ENCODE results near the gene ADGRF5.
"Not testable (repeated sequence)": the region's sequence is repeated elsewhere in the genome, so short reads cannot be mapped to it uniquely, and the experiment has no call there.

Gene ADGRF5

DNA sequence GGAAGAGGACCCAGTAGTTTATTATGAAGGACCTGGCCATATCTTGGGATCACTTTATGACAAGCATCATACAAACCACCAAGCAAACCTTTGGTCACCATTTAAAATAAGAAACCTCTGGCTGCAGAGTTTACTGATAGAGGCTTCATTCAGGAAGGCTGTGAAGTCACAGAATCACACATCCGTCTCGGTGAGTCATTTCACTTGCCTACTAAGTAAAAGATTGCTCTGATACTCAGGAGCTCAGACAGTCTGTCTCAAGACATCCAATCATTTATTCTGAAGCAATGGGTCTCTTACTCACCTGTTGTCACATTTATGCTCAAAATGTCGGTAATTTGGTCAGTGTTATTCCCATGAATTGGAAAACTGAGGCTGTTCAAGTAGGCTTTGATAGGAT is 33.7 kb downstream of the ADGRF5 start:
- Histone ChIP-seq H3K9ac (ENCODE audit: low read length) (no peak overlapping the region), H3K27me3 (ENCODE audit: control insufficient read depth in 1 of 2, insufficient read depth in 2 of 2, low read length in 2 of 2) (no peaks in the 10 kb centered on the region), H3K27ac (ENCODE audit: low read depth, low read length) (no peak overlapping the region), H3K4me3 (ENCODE audit: low read depth in 1 of 2, low read length in 2 of 2) (no peak overlapping the region), H3K9me3 (ENCODE audit: low read length) (no peaks in the 10 kb centered on the region), H3K4me1 (ENCODE audit: insufficient read depth, low read length) (peaks cover 8% of the 10 kb centered on the region), H3K36me3 (ENCODE audit: insufficient read depth, low read length) (no peaks in the 10 kb centered on the region)

DNA sequence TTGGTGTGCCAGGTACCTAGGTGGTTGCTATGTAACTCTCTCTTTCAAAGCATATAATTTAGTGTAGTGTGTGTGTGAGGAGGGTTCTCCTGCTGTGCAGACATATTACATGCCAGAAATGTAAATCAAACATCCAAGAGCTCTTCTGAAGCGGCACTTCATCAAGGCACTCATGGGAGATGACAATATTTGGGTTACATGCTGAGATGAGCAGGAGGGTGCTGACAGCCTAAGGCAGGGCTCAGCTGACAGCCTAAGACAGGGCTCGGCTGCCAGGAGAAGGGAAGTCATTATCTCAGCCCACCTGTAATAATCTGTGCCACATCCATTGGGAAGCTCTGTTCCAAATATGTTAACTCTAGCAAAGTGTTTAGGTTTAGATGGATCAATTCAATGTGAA is 39.1 kb downstream of the ADGRF5 start:
- Histone ChIP-seq H3K9ac (ENCODE audit: low read length) (no peak overlapping the region), H3K4me1 (ENCODE audit: insufficient read depth, low read length) (no peaks in the 10 kb centered on the region), H3K9me3 (ENCODE audit: low read length) (no peaks in the 10 kb centered on the region), H3K4me3 (ENCODE audit: low read depth in 1 of 2, low read length in 2 of 2) (no peak overlapping the region), H3K36me3 (ENCODE audit: insufficient read depth, low read length) (no peaks in the 10 kb centered on the region), H3K27ac (ENCODE audit: low read depth, low read length) (no peak overlapping the region), H3K27me3 (ENCODE audit: control insufficient read depth in 1 of 2, insufficient read depth in 2 of 2, low read length in 2 of 2) (no peaks in the 10 kb centered on the region)

DNA sequence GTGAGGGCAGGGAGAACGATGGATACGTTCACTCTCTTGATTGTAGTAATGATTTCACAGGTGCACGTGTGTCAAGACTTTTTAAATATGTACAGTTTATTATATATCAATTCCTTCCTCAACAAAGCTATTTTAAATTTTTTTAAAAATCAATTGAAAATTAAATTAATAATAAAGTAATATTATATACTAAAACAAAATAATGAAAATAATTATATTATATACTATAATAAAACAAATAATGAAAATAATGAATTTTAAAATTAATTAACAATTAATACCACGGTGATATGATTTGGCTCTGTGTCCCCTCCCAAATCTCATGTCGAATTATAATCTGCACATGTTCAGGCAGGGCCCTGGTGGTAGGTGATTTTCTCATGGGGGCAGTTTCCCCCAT is 42.7 kb downstream of the ADGRF5 start:
- Histone ChIP-seq H3K4me1 (ENCODE audit: insufficient read depth, low read length) (no peaks in the 10 kb centered on the region), H3K9me3 (ENCODE audit: low read length) (no peaks in the 10 kb centered on the region), H3K9ac (ENCODE audit: low read length) (no peak overlapping the region), H3K36me3 (ENCODE audit: insufficient read depth, low read length) (no peaks in the 10 kb centered on the region), H3K4me3 (ENCODE audit: low read depth in 1 of 2, low read length in 2 of 2) (no peak overlapping the region), H3K27ac (ENCODE audit: low read depth, low read length) (no peak overlapping the region), H3K27me3 (ENCODE audit: control insufficient read depth in 1 of 2, insufficient read depth in 2 of 2, low read length in 2 of 2) (no peaks in the 10 kb centered on the region)

DNA sequence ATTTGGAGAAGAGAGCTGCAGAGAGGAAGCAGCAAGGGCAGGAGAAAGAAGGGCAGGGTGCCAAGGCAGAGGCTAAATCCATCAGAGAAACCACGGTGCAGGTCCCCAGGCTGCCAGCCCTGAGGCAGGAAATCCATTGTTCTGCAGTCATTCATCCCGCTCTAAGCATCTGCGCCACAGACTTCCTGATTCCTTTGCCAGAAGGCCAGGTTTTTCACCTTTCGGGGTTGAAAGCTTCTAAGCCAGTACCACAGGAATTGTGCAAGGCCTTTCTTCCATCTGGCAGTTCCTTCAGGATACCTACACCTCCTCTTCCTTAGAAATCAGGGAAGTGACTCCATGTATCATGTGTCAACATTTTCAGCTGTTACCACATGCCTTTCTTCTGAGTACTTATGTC is 45.6 kb downstream of the ADGRF5 start:
- Histone ChIP-seq H3K9ac (ENCODE audit: low read length) (no peak overlapping the region), H3K27ac (ENCODE audit: low read depth, low read length) (no peak overlapping the region), H3K9me3 (ENCODE audit: low read length) (no peaks in the 10 kb centered on the region), H3K27me3 (ENCODE audit: control insufficient read depth in 1 of 2, insufficient read depth in 2 of 2, low read length in 2 of 2) (no peaks in the 10 kb centered on the region), H3K4me3 (ENCODE audit: low read depth in 1 of 2, low read length in 2 of 2) (no peak overlapping the region), H3K36me3 (ENCODE audit: insufficient read depth, low read length) (no peaks in the 10 kb centered on the region), H3K4me1 (ENCODE audit: insufficient read depth, low read length) (no peaks in the 10 kb centered on the region)

DNA sequence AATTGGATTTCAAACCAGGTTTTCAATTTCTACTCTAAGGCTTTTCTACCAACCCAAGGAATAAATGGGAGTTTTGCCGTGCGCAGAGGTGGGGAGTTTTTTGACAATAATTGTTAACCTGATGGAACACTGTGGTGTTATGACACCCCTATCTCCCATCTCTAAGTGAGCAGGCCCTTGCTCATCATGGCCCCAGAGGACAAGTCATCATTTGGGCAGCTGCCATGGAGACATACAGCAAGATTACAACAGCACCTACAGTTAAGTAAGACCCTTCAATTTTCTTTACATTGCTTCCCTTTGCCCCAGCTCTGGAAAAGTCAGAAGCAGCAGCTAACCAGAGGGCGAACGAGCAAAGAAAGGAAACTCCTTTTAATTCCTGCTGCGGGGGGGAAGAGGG is 54.3 kb downstream of the ADGRF5 start:
- Histone ChIP-seq H3K27me3 (ENCODE audit: control insufficient read depth in 1 of 2, insufficient read depth in 2 of 2, low read length in 2 of 2) (no peaks in the 10 kb centered on the region), H3K4me3 (ENCODE audit: low read depth in 1 of 2, low read length in 2 of 2) (no peak overlapping the region), H3K9me3 (ENCODE audit: low read length) (no peaks in the 10 kb centered on the region), H3K4me1 (ENCODE audit: insufficient read depth, low read length) (no peaks in the 10 kb centered on the region), H3K27ac (ENCODE audit: low read depth, low read length) (no peak overlapping the region), H3K9ac (ENCODE audit: low read length) (no peak overlapping the region), H3K36me3 (ENCODE audit: insufficient read depth, low read length) (no peaks in the 10 kb centered on the region)

DNA sequence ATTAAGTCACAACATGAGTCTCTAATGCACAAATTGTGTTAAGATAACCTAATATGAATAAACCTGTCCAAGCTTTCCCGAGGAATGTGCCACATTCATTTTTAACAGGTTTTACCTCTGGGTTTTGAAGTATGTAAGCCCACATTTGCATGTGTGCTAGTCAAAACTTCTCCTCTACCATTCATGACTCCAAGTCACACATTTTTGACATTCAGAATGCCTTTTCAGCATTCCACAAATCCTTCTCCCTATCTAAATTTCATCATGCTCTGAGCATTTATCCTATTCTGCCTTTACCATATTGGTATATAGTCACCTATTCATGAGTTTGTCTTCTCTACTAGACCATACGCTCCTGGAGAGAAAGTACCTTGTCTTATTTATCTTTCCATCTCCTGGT is 56.5 kb downstream of the ADGRF5 start:
- H3K4me3 ChIP-seq (ENCODE audit: low read depth in 1 of 2, low read length in 2 of 2), result no peak overlapping the region
- H3K36me3 ChIP-seq (ENCODE audit: insufficient read depth, low read length), result no peaks in the 10 kb centered on the region
- no peak overlapping the region for H3K27ac ChIP-seq (ENCODE audit: low read depth, low read length)
- no peak overlapping the region for H3K9ac ChIP-seq (ENCODE audit: low read length)
- H3K9me3 ChIP-seq (ENCODE audit: low read length), result no peaks in the 10 kb centered on the region
- no peaks in the 10 kb centered on the region for H3K4me1 ChIP-seq (ENCODE audit: insufficient read depth, low read length)
- no peaks in the 10 kb centered on the region for H3K27me3 ChIP-seq (ENCODE audit: control insufficient read depth in 1 of 2, insufficient read depth in 2 of 2, low read length in 2 of 2)

DNA sequence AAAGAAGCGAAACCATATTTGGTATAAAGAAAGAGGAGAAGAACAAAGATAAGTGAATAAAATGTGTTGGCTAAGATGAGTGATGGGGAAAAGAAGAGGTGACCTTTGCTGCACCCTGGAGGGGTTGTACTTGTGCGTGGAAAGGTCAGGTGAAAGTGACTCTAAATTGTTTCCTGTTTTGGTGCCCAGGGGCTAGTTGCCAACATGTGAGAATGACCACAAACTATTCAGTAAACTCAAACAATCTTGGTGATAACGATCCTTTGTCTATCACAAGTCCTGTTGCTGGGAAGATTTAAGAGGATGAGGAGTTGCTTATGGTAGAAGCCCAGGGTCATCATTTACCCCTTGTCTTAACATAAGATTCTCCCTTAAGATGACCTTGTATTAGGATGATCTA is 57.9 kb downstream of the ADGRF5 start:
- no peak overlapping the region for H3K4me3 ChIP-seq (ENCODE audit: low read depth in 1 of 2, low read length in 2 of 2)
- no peaks in the 10 kb centered on the region for H3K4me1 ChIP-seq (ENCODE audit: insufficient read depth, low read length)
- no peaks in the 10 kb centered on the region for H3K27me3 ChIP-seq (ENCODE audit: control insufficient read depth in 1 of 2, insufficient read depth in 2 of 2, low read length in 2 of 2)
- H3K9ac ChIP-seq (ENCODE audit: low read length), result no peak overlapping the region
- no peaks in the 10 kb centered on the region for H3K36me3 ChIP-seq (ENCODE audit: insufficient read depth, low read length)
- H3K27ac ChIP-seq (ENCODE audit: low read depth, low read length), result no peak overlapping the region
- no peaks in the 10 kb centered on the region for H3K9me3 ChIP-seq (ENCODE audit: low read length)

DNA sequence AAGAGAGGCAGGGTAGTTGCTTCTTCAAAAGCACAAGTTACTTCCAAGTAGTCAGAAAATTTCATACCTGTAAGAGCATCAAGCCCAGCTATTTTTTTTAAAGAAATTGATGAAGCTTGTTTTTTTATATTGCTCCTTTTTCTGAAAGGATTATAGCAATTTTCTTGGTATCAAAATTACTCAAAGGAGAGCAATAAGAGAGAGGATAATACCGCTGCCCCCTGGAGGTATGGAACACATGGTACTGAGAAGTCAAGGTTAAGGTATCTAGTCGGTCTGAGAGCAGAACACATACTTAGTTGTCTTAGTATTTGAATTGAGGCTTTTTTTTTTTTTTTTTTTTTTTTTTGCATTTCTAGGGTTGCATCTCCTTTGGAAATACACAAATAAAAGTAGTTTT is 59.4 kb downstream of the ADGRF5 start:
- Histone ChIP-seq H3K4me3 (ENCODE audit: low read depth in 1 of 2, low read length in 2 of 2) (no peak overlapping the region), H3K36me3 (ENCODE audit: insufficient read depth, low read length) (no peaks in the 10 kb centered on the region), H3K4me1 (ENCODE audit: insufficient read depth, low read length) (no peaks in the 10 kb centered on the region), H3K9ac (ENCODE audit: low read length) (no peak overlapping the region), H3K9me3 (ENCODE audit: low read length) (no peaks in the 10 kb centered on the region), H3K27ac (ENCODE audit: low read depth, low read length) (no peak overlapping the region), H3K27me3 (ENCODE audit: control insufficient read depth in 1 of 2, insufficient read depth in 2 of 2, low read length in 2 of 2) (no peaks in the 10 kb centered on the region)

DNA sequence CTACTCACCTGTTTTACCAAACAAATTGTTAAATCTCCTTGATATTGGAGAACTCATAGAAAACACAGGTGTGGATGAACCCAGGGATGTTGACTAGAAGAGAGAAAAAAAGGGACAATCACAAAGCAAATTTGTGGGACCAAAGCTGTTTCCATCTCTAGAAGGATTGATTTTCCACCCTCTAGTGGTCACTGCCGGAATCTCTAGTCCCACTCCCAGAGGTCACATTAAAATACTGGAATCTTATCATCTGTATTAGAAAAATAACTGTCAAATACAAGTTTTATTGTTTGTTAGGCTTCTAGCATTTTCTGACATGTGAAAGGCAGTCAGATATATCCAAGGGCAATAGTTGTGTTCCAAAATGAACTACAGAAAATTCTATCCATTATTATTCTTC is 65.8 kb downstream of the ADGRF5 start:
- not testable (repeated sequence) for H3K9me3 ChIP-seq (ENCODE audit: low read length); H3K9ac ChIP-seq (ENCODE audit: low read length); H3K4me1 ChIP-seq (ENCODE audit: insufficient read depth, low read length); H3K27me3 ChIP-seq (ENCODE audit: control insufficient read depth in 1 of 2, insufficient read depth in 2 of 2, low read length in 2 of 2); H3K27ac ChIP-seq (ENCODE audit: low read depth, low read length); H3K36me3 ChIP-seq (ENCODE audit: insufficient read depth, low read length); H3K4me3 ChIP-seq (ENCODE audit: low read depth in 1 of 2, low read length in 2 of 2)

DNA sequence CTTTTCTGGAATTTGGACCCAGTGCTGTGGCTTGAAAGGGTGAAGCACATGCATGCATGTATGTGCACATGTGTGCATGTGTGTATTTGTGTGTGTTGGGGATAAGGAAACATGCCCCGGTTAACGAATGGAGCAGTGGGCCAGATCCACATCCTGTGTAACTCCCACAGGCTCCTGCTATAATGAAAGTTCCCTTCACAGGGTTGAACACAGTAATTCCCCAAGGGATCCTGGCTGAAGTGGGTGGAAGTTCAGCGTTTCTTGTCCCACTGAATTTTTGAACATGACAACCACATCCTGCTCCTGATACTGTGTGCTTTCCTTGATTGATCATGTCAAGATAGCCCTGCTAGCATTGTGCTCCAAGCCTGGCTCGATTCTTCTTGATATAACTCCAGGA is 70.2 kb downstream of the ADGRF5 start:
- not testable (repeated sequence) for H3K9ac ChIP-seq (ENCODE audit: low read length); H3K36me3 ChIP-seq (ENCODE audit: insufficient read depth, low read length); H3K27ac ChIP-seq (ENCODE audit: low read depth, low read length); H3K4me1 ChIP-seq (ENCODE audit: insufficient read depth, low read length); H3K27me3 ChIP-seq (ENCODE audit: control insufficient read depth in 1 of 2, insufficient read depth in 2 of 2, low read length in 2 of 2); H3K9me3 ChIP-seq (ENCODE audit: low read length); H3K4me3 ChIP-seq (ENCODE audit: low read depth in 1 of 2, low read length in 2 of 2)

DNA sequence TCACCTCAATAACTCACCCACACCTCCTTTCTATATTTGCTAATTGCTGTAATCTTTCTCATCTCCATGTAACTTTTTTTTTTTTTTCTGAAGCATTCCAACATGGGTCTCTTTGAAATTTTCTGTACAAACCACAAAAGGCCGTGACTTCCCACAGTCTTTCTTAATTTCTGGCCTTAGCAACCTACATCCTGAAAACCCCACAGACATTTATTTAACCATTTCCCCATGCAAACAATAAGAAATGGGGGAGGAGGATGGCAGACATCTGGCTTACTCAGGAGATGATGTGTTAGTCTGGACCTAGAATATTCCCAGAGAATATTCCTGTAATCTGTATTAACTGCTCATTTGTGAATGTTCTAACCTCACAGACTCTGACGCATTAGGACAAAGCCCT is 70.9 kb downstream of the ADGRF5 start:
- no peak overlapping the region for H3K27ac ChIP-seq (ENCODE audit: low read depth, low read length)
- no peaks in the 10 kb centered on the region for H3K9me3 ChIP-seq (ENCODE audit: low read length)
- H3K9ac ChIP-seq (ENCODE audit: low read length), result no peak overlapping the region
- H3K27me3 ChIP-seq (ENCODE audit: control insufficient read depth in 1 of 2, insufficient read depth in 2 of 2, low read length in 2 of 2), result no peaks in the 10 kb centered on the region
- no peak overlapping the region for H3K4me3 ChIP-seq (ENCODE audit: low read depth in 1 of 2, low read length in 2 of 2)
- no peaks in the 10 kb centered on the region for H3K36me3 ChIP-seq (ENCODE audit: insufficient read depth, low read length)
- no peaks in the 10 kb centered on the region for H3K4me1 ChIP-seq (ENCODE audit: insufficient read depth, low read length)

DNA sequence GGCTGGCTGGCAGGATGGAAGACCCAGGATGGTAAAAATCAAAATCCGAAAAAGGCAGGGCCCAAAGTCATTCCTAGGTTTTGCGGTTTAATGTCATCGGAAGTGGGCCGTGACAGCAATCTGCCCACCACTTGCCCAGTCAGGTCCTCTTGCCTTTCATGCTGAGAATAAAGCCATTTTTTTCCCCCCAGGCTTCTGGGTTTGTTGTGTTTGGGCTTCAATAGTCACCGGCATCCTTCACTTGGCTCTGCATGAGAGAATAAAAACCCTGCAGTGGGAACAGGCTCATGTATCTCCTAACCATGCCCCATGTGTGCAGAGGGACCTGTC is 72.4 kb downstream of the ADGRF5 start:
- H3K9me3 ChIP-seq (ENCODE audit: low read length), result no peaks in the 10 kb centered on the region
- H3K27ac ChIP-seq (ENCODE audit: low read depth, low read length), result no peak overlapping the region
- H3K4me3 ChIP-seq (ENCODE audit: low read depth in 1 of 2, low read length in 2 of 2), result no peak overlapping the region
- H3K4me1 ChIP-seq (ENCODE audit: insufficient read depth, low read length), result no peaks in the 10 kb centered on the region
- no peaks in the 10 kb centered on the region for H3K27me3 ChIP-seq (ENCODE audit: control insufficient read depth in 1 of 2, insufficient read depth in 2 of 2, low read length in 2 of 2)
- H3K9ac ChIP-seq (ENCODE audit: low read length), result no peak overlapping the region
- no peaks in the 10 kb centered on the region for H3K36me3 ChIP-seq (ENCODE audit: insufficient read depth, low read length)

All from muscle layer of colon (tissue), 2 donors.